Hematopoietic multipotent progenitor cell treated with erythropoietin and hydrocortisone succinate and interleukin-3 and kit ligand, for 4 days (in vitro differentiated cells): ENCODE results near the gene FGF12.

Source experiments
- DNase-seq: peaks from one replicate; pipeline ENCODE4 v3.0.0-alpha.2; 2015

FGF12 gene

DNA sequence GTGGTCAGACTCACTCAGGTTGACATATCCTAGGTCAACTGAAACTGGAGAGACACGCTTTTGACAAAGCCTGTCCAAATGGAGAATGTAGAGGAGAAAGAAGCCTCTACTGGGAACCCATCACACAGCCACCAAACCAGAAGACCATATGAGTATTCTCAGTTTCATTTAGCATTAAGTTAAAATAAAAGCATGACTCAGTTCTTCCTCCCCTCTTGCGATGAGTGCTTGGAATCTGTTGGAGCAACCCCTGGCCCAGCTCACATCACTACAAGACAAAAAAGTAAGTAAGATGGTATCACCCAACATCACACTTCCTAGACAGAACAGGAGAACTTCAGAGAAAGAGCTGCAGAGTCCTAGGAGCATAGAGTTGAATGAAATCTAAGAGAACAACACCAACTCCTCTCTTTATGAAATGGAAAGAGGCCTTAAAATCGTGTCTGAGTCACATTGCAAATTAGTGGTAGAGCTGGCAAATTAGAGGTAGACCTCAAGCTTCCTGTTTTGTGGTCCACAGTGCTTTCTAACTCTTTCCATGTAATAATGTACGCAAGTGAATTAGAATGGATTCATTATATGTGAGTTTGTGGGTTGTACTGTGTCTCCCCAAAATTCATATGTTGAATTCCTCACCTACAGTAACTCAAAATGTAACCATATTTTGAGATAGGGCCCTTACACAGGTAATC is 51.2 kb downstream of the FGF12 start:
- DNase-seq: no peak

DNA sequence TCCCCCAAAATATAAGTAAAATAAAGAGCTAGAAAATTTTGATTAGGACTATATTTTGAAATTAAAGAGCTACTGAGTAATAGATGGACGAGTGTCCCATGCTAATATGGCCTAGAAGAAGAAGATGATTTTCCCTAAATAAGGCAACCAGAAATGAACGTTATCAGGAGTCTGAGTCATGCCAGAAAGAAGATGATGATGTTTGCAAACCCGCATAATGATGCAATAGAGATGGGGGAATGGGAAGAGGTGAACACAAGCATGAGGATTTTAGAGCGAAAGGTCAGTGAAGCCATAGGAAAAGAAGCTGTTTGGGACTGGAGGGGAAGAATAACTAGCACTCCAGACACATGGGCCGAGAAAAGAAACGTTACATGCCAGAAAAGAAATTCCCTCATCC is 71.7 kb downstream of the FGF12 start:
- no peak for DNase-seq

GRCh38 chr3:192655040-192655439 is 72.3 kb downstream of the FGF12 start:
- no peak for DNase-seq

DNA sequence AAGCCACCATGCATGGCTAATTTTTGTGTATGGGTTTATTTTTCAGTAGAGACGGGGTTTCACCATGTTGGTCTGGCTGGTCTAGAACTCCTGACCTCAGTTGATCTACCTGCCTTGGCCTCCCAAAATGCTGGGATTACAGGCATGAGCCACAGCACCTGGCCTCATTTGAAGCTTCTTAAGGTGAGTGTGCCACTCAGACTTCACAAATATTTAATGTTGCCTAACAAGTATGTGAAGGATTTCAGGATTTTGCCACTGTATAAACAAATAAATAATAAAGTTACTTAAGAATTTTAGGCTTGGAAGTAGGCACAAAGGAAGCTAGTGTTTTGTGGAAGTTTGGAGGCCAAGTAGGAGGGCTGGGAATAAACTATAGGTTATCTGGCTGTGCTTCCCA is 73.5 kb downstream of the FGF12 start:
- DNase-seq: no peak

DNA sequence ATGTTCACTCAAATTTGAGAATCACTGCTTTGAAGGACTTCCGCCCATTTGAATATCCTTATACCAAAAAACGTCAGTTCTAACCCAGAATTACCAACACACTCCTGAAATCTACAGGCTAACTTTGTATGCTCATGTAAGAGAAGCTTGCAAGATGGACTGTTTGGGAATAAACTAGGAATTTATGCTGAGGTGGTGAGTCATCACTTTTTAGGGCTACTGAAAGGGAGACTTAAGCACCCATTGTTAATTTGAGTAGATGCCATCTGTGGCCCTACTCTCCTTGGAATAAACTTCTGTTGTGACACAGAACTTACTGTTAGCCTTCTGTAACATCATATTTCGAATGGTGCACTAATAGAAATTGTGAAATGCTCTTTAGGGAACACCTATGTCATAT is 74.6 kb downstream of the FGF12 start:
- no peak for DNase-seq

GRCh38 chr3:192651836-192652512 is 75.4 kb downstream of the FGF12 start:
- no peak for DNase-seq

- DNase-seq: no peak
Measured at GRCh38 chr3:192645437-192645836, 81.9 kb downstream of the FGF12 start.

DNA sequence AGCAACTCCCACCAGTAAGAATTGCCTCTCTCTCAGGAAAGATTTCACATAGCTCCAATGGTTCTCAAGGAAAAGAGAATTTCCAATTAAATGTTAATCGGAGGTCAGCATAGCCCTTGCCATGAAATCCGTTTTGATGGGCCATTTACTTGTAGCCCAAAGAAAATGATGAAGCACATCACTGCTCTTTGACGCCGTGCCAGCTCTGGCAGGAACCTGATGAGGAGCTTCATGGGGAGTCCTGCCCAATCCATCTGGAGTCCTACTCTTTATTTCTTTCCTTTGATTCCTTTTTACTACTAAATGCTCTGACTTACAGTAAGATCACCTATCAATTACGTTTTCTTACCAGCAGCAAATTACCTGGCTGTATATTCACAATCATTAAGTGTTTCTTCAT is 84.7 kb downstream of the FGF12 start:
- DNase-seq: no peak

- DNase-seq: no peak
Measured at GRCh38 chr3:192641919-192642318, 85.4 kb downstream of the FGF12 start.

DNA sequence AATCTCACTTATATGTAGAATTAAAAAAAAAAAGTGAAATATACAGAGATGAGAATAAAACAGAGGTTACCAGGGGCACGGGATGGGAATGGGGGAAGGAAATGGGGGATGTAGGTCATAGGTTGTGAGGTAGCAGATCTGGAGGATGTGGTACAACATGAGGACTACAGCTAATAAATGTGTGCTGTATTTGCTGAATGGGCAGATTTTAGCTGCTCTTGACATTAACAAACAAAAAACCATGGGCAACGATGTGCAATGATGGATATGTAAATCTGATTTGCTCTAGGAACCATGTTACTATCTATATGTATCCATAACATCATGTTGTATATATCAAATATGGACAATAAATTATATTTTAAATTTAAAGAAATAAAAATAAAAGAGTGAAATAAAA is 87.4 kb downstream of the FGF12 start:
- DNase-seq: no peak

DNA sequence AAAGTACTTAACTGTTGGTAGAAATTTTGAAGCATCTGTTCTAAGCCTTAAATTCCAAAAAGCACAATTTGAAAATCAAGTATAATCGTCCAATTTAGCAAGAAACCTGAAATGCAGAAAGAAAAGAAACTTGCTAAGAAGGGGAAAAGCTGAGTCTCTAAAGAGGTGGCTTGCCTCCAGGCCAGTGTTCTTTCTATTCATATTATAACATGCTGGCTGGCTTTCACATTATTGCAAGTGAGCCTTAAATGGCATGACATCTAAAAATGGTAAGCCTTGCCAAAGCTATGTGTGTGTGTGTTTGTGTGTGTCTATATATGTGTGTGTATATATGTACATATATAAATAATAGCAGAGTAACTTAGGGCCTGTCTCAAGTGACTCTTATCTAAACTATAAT is 89.5 kb downstream of the FGF12 start:
- no peak for DNase-seq

DNA sequence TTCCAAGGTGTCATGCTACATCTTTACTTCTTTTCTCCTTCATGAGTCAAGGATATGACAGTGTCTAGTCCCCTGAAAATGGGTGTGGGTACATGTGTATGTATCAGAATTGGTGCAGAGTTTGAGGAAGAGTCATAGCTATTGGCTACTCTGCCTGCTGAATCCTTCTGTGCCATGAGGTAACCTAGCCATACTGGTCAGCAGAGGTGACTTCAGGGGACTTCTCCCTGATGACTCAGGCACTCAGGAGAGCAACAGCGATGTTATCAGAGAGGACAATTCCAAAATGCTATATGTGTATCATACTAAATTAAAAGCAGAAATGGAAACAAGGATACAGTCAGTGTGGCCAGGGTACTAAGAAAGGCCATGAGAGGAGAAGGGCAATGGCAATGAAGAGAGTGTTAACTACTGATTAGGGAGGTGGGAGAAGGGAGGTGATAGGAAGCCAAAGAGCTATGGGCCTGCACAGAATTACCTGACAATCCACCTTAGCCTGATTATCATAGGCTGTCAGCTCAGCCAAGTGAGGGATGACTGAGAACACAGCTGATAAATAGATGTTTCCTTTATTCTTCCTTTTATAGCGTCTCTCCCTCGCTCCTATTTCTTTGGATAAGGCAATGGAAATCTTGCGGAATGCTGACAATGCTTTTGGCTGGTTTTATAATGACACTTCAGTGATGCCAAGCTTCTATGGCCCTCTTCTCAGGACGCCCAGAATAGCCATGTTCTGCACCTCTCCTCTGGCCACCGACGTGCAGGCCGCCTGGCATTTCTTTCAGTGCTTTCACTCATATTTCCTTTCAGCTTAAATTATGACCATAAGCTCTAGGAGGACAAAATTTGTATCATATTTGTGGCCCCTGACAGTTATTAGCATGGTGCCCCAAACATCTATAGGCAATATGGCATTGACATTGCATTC is 90.6 kb downstream of the FGF12 start:
- no peak for DNase-seq

DNA sequence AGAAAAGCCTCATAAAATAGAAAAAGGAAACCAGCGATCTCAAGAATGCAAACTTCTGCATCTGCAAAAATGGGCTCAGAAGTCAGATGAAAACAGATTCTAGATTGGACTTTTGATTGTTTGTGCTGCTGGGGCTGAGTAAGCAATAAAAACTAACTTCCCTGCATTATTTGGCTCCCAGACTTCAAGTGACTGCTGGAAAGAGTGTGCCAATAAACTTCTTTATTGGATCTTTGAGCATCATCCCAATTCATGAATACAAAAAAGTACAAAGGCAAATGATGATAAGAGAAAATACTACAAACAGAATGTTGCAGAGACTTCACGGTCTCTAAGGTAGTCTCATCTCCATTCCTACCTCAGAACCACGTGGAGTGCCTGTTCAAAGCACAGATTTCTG is 97.9 kb downstream of the FGF12 start:
- no peak for DNase-seq

DNA sequence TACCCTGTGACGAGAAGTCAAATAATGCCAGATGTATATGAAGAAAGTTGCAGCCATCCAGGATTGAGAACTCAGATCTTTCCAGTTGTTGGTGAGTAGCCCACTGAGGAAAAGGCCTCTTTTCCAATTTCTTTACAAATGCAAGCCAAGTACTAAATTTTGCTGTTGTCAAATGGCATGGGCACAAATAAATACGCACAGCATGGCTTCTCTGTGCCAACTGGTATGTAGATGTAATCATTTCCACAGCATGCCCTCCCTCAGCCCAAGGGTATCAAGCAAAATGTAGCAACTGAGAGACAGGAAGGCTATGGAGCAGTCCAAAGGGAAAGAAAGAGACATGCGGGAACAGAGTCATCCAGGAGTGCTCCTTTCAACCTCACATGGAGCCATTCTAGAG is 105.4 kb downstream of the FGF12 start:
- DNase-seq: no peak

DNA sequence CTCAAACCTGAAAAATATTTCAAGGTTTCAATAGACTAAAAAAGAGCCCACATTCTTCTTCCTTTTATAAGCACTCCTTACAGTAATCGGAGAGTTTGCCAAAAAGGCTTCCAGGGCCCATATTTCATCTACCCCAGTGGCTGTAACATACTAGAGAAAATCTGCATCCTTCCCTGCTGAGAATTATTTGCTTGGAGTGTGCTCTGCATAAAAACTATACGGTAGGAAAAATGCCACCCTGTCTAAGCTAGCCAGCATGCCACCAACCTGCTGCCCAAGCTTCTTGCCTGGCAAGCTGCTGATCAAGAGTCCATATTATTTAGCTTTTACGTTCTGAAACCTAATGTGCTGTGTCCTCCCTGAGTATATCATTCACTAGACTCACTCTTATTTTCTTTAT is 107.1 kb downstream of the FGF12 start:
- DNase-seq: no peak

- DNase-seq: no peak
Measured at GRCh38 chr3:192611411-192611810, 115.9 kb downstream of the FGF12 start.

DNA sequence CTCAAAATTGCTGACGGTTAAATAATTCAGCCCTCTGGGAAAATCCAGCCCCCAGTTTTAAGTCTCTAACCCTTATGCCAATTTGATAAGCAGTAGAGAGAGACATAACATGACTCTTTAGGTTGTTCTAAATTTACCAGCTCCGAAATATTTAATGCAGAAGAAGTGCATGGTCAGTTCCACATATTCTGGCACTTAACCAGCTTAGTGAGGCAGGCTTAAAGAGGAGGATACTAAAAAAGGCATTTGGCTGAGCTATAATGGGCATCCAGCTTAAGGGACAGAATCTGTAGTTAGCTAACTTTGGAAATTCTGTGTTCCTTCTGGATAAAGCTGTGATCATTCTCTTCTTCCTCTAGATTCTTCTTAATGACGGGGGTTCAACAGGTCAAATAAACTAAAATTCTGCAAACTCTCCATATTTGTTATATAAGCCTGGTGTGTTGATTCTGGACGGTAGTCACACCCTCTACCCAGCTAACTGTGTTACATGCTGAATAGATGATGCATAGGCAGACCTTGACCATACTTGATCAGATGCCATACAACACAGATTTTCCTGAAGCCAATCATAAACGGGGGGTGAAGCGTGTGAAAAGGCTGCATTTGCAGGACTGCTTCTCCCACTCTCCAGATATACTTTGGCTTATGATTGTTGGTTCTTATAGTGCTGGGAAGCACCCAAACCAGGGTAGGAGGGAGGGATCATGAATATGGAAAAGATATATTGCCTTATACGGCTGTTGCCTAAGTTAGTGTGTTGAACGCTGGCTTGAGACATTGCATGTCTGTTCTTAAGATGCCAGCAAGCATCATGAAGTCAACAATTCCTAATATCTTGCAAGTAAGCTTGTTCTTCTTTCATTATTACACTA is 118.4 kb downstream of the FGF12 start:
- DNase-seq: no peak

DNA sequence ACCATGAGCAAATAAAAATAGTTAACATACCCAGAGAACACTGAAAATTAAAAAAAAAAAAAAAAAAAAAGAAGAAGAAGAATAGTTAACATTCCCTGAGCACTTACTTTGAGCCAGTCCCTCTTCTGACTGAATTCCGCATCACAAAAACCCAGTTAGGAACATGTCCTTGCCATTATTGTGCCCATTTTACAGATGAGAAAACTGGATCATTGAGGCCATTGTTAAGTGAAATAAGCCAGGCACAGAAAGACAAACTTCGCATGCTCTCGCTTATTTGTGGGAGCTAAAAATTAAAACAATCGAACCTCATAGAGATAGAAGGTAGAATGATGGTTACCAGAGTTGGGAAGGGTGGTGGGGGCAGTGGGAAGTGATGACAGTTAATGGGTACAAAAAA is 119.5 kb downstream of the FGF12 start:
- no peak for DNase-seq

- no peak for DNase-seq
Measured at GRCh38 chr3:192597913-192598312, 129.4 kb downstream of the FGF12 start.

GRCh38 chr3:192597506-192597905 is 129.8 kb downstream of the FGF12 start:
- DNase-seq: no peak

DNA sequence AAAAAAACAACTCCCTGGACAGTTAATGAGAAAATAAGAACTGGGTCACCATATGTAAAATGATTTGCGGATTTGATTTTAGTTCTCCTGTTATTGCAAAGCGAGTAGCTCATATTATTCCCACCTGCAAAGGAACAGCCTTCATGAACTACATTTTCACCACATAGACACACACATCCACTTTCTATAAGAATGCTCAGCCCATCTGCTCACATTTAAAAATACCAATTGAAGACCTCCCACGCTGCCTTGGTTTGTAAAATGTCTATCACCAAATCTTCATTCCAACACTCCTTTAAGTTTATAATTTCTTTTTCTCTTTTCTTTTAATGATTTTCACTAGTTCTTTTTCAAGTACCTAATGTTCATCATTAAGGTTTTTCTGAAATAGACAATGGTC is 148.6 kb downstream of the FGF12 start:
- no peak for DNase-seq

DNA sequence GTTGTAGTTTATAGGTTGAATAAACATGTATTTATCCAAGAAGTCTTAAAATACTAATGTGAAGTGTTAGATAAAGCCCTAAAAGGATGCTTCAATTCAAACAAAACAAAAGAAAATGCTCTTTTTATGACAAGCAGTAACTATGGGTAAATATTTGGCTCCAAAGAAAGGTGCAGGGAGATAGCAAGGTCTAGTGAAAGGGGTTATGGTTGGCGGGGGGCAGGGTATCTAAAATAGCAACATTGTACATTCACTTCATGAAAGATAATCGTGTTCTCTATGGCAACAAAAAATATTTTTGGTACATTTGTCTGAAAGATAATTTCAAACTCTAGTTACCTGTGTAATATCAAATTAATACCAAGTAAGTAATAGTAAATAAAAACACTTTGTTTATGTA is 149.5 kb downstream of the FGF12 start:
- DNase-seq: no peak

DNA sequence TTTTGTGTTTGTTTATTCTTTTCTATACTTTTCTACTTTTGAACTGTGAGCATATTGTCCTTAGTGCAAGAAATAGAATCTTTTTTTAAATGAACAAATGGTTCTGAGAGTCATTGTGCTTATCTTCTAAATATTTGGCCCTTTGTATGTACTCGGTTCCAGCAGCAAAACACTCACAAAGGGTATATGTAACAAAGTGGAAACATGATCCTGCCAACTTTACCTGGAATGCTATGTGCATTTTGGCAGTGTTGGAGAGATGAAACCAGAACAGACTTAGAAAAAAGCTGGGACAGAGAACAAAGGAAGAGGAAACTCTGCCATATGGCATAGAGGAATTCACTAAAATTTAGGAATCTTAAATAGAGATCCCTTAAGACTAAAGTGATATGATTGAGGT is 150.1 kb downstream of the FGF12 start:
- DNase-seq: no peak
